Astrocyte of the spinal cord (primary cell): ENCODE data around the gene ACP7.

Source experiments
- DNase-seq: peaks from one replicate; pipeline ENCODE4 v3.0.0; 2011; ENCODE audit warnings: low read depth, low spot score
- H3K4me3 ChIP-seq: 2 replicates; pipeline ENCODE4 v1.5.1; 2011; ENCODE audit warnings: low read depth, mild to moderate bottlenecking, low read length, moderate library complexity
- CTCF ChIP-seq: IDR thresholded peaks from 2 replicates; pipeline ENCODE4 v1.5.1; 2012; ENCODE audit warnings: low read depth, mild to moderate bottlenecking, low read length, inconsistent platforms
- in situ Hi-C: cut with HindIII; loops from 2 replicates; pipeline ENCODE4 v1.10.0; 2017; ENCODE audit warnings: low sequenced_read_pairs

The ACP7 gene

GRCh38 chr19:39100500-39101166, 16.5 kb downstream of the ACP7 start:
- no peak for TF ChIP-seq CTCF
- in situ Hi-C loops = no loop called here
- H3K4me3 ChIP-seq = no peak overlapping the region
- DNase-seq = no peak

GRCh38 chr19:39103151-39103550, 19.0 kb downstream of the ACP7 start:
- no peak for TF ChIP-seq CTCF
- no peak overlapping the region for H3K4me3 ChIP-seq
- in situ Hi-C loops = no loop called here
- no peak for DNase-seq

GRCh38 chr19:39104186-39104596, 20.0 kb downstream of the ACP7 start:
- H3K4me3 ChIP-seq = no peak overlapping the region
- DNase-seq = no peak
- in situ Hi-C loops = no loop called here
- no peak for TF ChIP-seq CTCF

- TF ChIP-seq CTCF = no peak
- no peak for DNase-seq
- H3K4me3 ChIP-seq = no peak overlapping the region
- in situ Hi-C loops = no loop called here
Observed at GRCh38 chr19:39106194-39106593, 22.0 kb downstream of the ACP7 start.

GRCh38 chr19:39109641-39110040, 25.5 kb downstream of the ACP7 start:
- DNase-seq = no peak
- no peak overlapping the region for H3K4me3 ChIP-seq
- in situ Hi-C loops = no loop called here
- no peak for TF ChIP-seq CTCF

- TF ChIP-seq CTCF = peak; percentile 85
- H3K4me3 ChIP-seq = no peak overlapping the region
- DNase-seq = no peak
- in situ Hi-C loops = no loop called here
Observed at GRCh38 chr19:39110263-39110967, 26.2 kb downstream of the ACP7 start.
